Activated CD8-positive, alpha-beta T cell treated with anti-CD3 and anti-CD28 coated beads for 36 hours (primary cell): ENCODE measurements around the gene KDM2B. TPM values are rescaled to one million over a fixed set of nuclear protein-coding genes. Genes with fewer than 3 reads are reported as not detected.

Experiments
- ATAC-seq: fragments of 200-7000 bp; cut with Tn5 transposase; one replicate; pipeline ENCODE4 v1.10.0; 2021; ENCODE audit warnings: mild to moderate bottlenecking, moderate library complexity
- CTCF ChIA-PET: fragments of 350-600 bp; sonication (Branson Sonifier 250); formaldehyde crosslinking; loops from one replicate; lab custom pipeline; 2021; ENCODE audit warnings: antibody characterized with exemption; lab: Charles Lee
- POLR2A ChIA-PET: fragments of 350-600 bp; sonication (Branson Sonifier 250); formaldehyde crosslinking; loops from one replicate; lab custom pipeline; 2021; ENCODE audit warnings: antibody characterized with exemption; lab: Charles Lee
- DNase-seq: peaks from one replicate; pipeline ENCODE4 v3.0.0-alpha.2; 2020
- H3K27ac Mint-ChIP-seq: one replicate; pipeline ENCODE4 v1.8.0; 2021; ENCODE audit warnings: mild to moderate bottlenecking, mixed read lengths
- H3K27me3 Mint-ChIP-seq: one replicate; pipeline ENCODE4 v1.8.0; 2021; ENCODE audit warnings: mixed read lengths
- H3K36me3 Mint-ChIP-seq: one replicate; pipeline ENCODE4 v1.8.0; 2021; ENCODE audit warnings: low read depth, mixed read lengths
- H3K4me1 Mint-ChIP-seq: one replicate; pipeline ENCODE4 v1.8.0; 2021; ENCODE audit warnings: low read depth, mixed read lengths
- H3K4me3 Mint-ChIP-seq: one replicate; pipeline ENCODE4 v1.8.0; 2021; ENCODE audit warnings: mild to moderate bottlenecking, moderate library complexity, mixed read lengths
- H3K9me3 Mint-ChIP-seq: one replicate; pipeline ENCODE4 v1.8.0; 2021; ENCODE audit warnings: mixed read lengths
- CTCF ChIP-seq: fragments of 200-600 bp; IDR thresholded peaks from one replicate; pipeline ENCODE4 v1.8.0; 2022; ENCODE audit warnings: antibody characterized with exemption, mild to moderate bottlenecking
- intact Hi-C: fragments of 100-400 bp; cut with micrococcal nuclease; formaldehyde crosslinking; loops from one replicate; pipeline ENCODE4 v1.10.0; 2022
- total RNA-seq, 2 experiments: library from RNA; stranded (reverse); gene quantifications; one replicate each; pipeline ENCODE4 v1.2.3, GENCODE V29; 2021

KDM2B gene
- total RNA-seq, 2 experiments from 2014 or later = 61.0 to 61.7 TPM

DNA sequence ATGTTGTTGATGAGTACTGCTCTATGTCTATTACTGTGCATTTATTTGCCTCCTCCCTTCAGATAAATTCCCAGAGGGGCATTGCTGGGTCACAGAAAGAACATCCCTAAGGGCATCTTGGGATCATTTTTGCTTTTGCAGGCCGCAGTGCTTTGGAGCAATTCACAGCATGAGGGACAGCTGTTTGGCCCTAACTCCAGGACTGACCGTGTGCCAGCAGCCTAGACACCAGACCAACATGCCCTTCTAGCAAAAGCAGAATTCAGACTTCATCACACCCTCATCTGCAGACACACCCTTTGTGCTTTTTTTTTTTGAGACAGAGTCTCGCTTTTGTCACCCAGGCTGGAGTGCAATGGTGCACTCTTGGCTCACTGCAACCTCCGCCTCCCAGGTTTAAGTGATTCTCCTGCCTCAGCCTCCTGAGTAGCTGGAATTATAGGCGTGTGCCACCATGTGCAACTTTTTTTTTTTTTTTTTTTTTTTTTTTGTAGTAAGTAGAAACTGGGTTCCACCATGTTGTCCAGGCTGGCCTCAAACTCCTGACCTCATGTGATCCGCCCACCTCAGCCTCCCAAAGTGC lies 149.9 kb downstream of the KDM2B start:
- Mint-ChIP-seq H3K4me1 (no peaks in the 10 kb centered on the region), H3K9me3 (no peaks in the 10 kb centered on the region), H3K36me3 (peaks cover 66% of the 10 kb centered on the region), H3K27me3 (no peaks in the 10 kb centered on the region), H3K27ac (peak overlapping the region; percentile 36), H3K4me3 (no peak overlapping the region)
- ChIA-PET CTCF (interaction anchor here (0.6 to 8.0 kb wide), 3 partner anchors 13 to 64 kb away, joined by 3 to 75 read pairs (median 3); no protein-coding TSS in a partner anchor), POLR2A (interaction anchor here (0.6 to 1.3 kb wide), 2 partner anchors 9 kb away, joined by 3 to 4 read pairs; no protein-coding TSS in a partner anchor)
- intact Hi-C loops = no loop called here
- TF ChIP-seq CTCF = no peak
- no peak for ATAC-seq
- DNase-seq = no peak

GRCh38 chr12:121428883-121429282 lies 151.9 kb downstream of the KDM2B start:
- H3K4me1 Mint-ChIP-seq = no peaks in the 10 kb centered on the region
- CTCF ChIA-PET = interaction anchor here (1.5 to 8.0 kb wide), 2 partner anchors 15 to 28 kb away, joined by 3 to 75 read pairs; no protein-coding TSS in a partner anchor
- peak overlapping the region; percentile 28 for H3K27ac Mint-ChIP-seq
- DNase-seq (no peak), ATAC-seq (no peak)
- no peak for TF ChIP-seq CTCF
- H3K36me3 Mint-ChIP-seq = peaks cover 71% of the 10 kb centered on the region
- intact Hi-C loops = no loop called here
- H3K4me3 Mint-ChIP-seq = no peak overlapping the region
- POLR2A ChIA-PET = no interaction called here
- H3K9me3 Mint-ChIP-seq = no peaks in the 10 kb centered on the region
- no peaks in the 10 kb centered on the region for H3K27me3 Mint-ChIP-seq

DNA sequence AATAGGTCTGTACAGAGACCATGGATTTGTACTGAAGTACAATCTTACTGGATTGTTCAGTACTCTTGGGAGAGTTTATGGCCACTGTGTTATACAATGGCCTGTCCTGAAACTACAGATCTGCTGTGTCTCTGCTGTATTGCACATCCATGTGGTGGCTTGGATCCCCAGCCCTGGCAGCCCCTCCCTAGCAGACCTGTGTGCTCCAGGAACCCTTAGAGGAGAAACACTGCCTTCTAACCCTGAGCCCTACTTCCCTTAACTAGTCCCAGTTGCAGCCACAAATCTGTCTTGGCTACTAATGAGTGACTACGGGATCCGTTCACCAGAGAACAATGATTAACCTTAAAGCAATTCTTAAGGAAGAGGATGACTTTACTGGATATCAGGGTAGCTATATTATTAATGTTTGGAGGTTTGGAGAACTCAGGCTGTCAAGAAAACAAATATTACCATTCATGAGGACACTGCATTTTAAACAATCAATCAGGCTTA lies 153.2 kb downstream of the KDM2B start:
- DNase-seq = no peak
- CTCF ChIA-PET = no interaction called here
- Mint-ChIP-seq H3K4me1 (no peaks in the 10 kb centered on the region), H3K27me3 (no peaks in the 10 kb centered on the region), H3K27ac (peak overlapping the region; percentile 57), H3K4me3 (no peak overlapping the region), H3K9me3 (no peaks in the 10 kb centered on the region), H3K36me3 (peaks cover 73% of the 10 kb centered on the region)
- ATAC-seq = no peak
- POLR2A ChIA-PET = no interaction called here
- no peak for TF ChIP-seq CTCF
- intact Hi-C loops = no loop called here

- no peak for DNase-seq
- no peak overlapping the region for H3K27ac Mint-ChIP-seq
- intact Hi-C loops = no loop called here
- no peak overlapping the region for H3K4me3 Mint-ChIP-seq
- no peak for TF ChIP-seq CTCF
- ChIA-PET POLR2A (interaction anchor here (0.7 to 1.2 kb wide), 4 partner anchors 24 to 567 kb away, joined by 3 to 4 read pairs (median 3); no protein-coding TSS in a partner anchor), CTCF (interaction anchor here (0.7 to 3.3 kb wide), 4 partner anchors 16 to 89 kb away, joined by 3 to 19 read pairs (median 6); no protein-coding TSS in a partner anchor)
- no peaks in the 10 kb centered on the region for H3K27me3 Mint-ChIP-seq
- peaks cover 69% of the 10 kb centered on the region for H3K36me3 Mint-ChIP-seq
- no peak for ATAC-seq
- no peaks in the 10 kb centered on the region for H3K4me1 Mint-ChIP-seq
- H3K9me3 Mint-ChIP-seq = no peaks in the 10 kb centered on the region
Measured at GRCh38 chr12:121424624-121424975, 156.2 kb downstream of the KDM2B start.
